ENCODE data around the gene FAM210B. TPM values are rescaled to one million over a fixed set of nuclear protein-coding genes. Genes with fewer than 3 reads are reported as not detected.

The FAM210B gene
- total and polyA plus RNA-seq, 10 of the 15 experiments (the other 5 are each of a cell fraction or from before 2014, with no cell fraction given): 0.13 to 1.4 (median 0.68) TPM

DNA sequence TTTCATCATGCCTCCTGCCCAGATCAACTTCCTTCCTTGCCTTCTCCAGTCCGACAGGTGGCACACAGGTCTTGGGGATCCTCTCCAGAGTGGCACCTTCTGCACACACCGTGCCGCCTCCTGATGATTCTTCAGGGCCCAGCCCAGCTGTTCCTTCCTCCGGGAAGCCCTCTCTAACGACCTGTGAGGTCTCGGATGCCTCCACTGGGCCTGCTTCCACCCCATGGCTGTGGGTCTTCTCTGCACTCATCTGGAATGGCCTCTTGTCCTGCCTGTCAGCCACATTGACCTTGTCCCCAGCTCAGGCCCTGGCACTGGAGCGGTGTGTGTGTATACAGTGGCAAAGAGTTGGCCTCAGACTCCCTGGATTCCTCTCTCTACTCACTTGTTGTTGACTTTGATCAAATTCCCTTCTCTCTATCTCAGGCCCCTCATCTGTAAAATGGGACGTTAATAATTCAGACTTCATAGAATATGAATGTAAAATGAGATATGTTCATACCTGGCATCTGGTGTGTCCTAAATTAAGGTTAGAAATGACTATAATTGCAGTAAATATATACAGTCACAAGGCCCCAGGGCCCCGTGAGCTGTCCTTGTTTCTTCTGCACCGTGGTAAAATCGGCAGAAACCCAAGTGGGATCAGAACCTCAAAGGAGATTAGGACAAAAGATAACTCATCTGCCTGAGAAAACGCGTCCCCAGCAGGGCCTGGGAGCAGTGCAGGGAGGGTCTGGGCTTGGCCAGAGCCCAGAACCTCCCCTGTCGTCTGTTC is 1.5 kb downstream of the FAM210B start:
- Histone ChIP-seq H2AFZ (ENCODE audit: control insufficient read depth, low read depth, low read length) (no peak overlapping the region), H4K20me1 (ENCODE audit: control insufficient read depth, insufficient read depth) (no peaks in the 10 kb centered on the region), H3K27ac (ENCODE audit: control insufficient read depth, insufficient read depth) (no peak overlapping the region), H3K4me3 (no peak overlapping the region), H3K4me2 (ENCODE audit: control insufficient read depth, insufficient read depth) (no peak overlapping the region), H3K9me3 (replicated peaks; ENCODE audit: control insufficient read depth, insufficient read depth, low read length) (no peaks in the 10 kb centered on the region), H3K9ac (ENCODE audit: control insufficient read depth, insufficient read depth, low read length) (no peak overlapping the region), H3K36me3 (ENCODE audit: control insufficient read depth in 2 of 2, insufficient read depth in 2 of 2, low read length in 1 of 2) (no peaks in the 10 kb centered on the region), H3K27me3 (replicated peaks in 1 of 2; ENCODE audit: control insufficient read depth in 2 of 2, insufficient read depth in 2 of 2, low read length in 1 of 2) (no peaks in the 10 kb centered on the region), H3K79me2 (ENCODE audit: control insufficient read depth, insufficient read depth, low read length) (no peaks in the 10 kb centered on the region), H3K4me1 (ENCODE audit: control insufficient read depth, insufficient read depth, low read length) (no peaks in the 10 kb centered on the region)
- ChIA-PET RAD21 (ENCODE audit: unreplicated experiment) (interaction anchor here (0.8 kb wide), 1 partner anchor 8 kb away, joined by 3 read pairs; no protein-coding TSS in a partner anchor), POLR2A (no interaction called here), CTCF (no interaction called here), SMC1A (ENCODE audit: uncharacterized antibody, unreplicated experiment) (interaction anchor here (1.5 kb wide), 1 partner anchor 13 kb away, joined by 3 read pairs; no protein-coding TSS in a partner anchor)
- no TSS peak for BruUV-seq (replicated peaks)
- FAIRE-seq: no peak
- no peak for ATAC-seq
- intact Hi-C loops (cut with micrococcal nuclease; ENCODE audit: unreplicated experiment): no loop called here
- WGBS (ENCODE audit: insufficient coverage, insufficient replicate concordance, low lambda C conversion rate, missing lambda C conversion rate): 76% methylated on average over 14 of the region's 14 CpGs
- TF ChIP-seq SUZ12 (IDR thresholded peaks at IDR 0.05; ENCODE audit: unreplicated experiment): no peak
- in situ Hi-C loops (cut with MboI): no loop called here
- no peak for DNase-seq (ENCODE audit: low read depth, low spot score)

GRCh38 chr20:56360908-56361205 is 2.1 kb downstream of the FAM210B start:
- Histone ChIP-seq H4K20me1 (ENCODE audit: control insufficient read depth, insufficient read depth) (no peaks in the 10 kb centered on the region), H3K9ac (ENCODE audit: control insufficient read depth, insufficient read depth, low read length) (no peak overlapping the region), H3K4me3 (no peak overlapping the region), H3K4me1 (ENCODE audit: control insufficient read depth, insufficient read depth, low read length) (no peaks in the 10 kb centered on the region), H3K4me2 (ENCODE audit: control insufficient read depth, insufficient read depth) (no peak overlapping the region), H2AFZ (ENCODE audit: control insufficient read depth, low read depth, low read length) (no peak overlapping the region), H3K79me2 (ENCODE audit: control insufficient read depth, insufficient read depth, low read length) (no peaks in the 10 kb centered on the region), H3K27me3 (replicated peaks in 1 of 2; ENCODE audit: control insufficient read depth in 2 of 2, insufficient read depth in 2 of 2, low read length in 1 of 2) (no peaks in the 10 kb centered on the region), H3K9me3 (replicated peaks; ENCODE audit: control insufficient read depth, insufficient read depth, low read length) (no peaks in the 10 kb centered on the region), H3K36me3 (ENCODE audit: control insufficient read depth in 2 of 2, insufficient read depth in 2 of 2, low read length in 1 of 2) (no peaks in the 10 kb centered on the region), H3K27ac (ENCODE audit: control insufficient read depth, insufficient read depth) (no peak overlapping the region)
- TF ChIP-seq RFX5 (IDR thresholded peaks at IDR 0.05; ENCODE audit: low read depth, low read length): no peak
- TF ChIP-seq SMAD5 (IDR thresholded peaks at IDR 0.05; ENCODE audit: low read depth): no peak
- TF ChIP-seq SUZ12 (IDR thresholded peaks at IDR 0.05; ENCODE audit: unreplicated experiment): no peak
- TF ChIP-seq IKZF2 (IDR thresholded peaks at IDR 0.05): no peak
- TF ChIP-seq SP1 (IDR thresholded peaks at IDR 0.05; ENCODE audit: low read depth, low read length): no peak
- no peak for TF ChIP-seq FOXM1 (IDR thresholded peaks at IDR 0.05; ENCODE audit: low read depth, low read length)
- no peak for TF ChIP-seq ZNF207 (IDR thresholded peaks at IDR 0.05; ENCODE audit: borderline replicate concordance)
- TF ChIP-seq, protein P1, sequence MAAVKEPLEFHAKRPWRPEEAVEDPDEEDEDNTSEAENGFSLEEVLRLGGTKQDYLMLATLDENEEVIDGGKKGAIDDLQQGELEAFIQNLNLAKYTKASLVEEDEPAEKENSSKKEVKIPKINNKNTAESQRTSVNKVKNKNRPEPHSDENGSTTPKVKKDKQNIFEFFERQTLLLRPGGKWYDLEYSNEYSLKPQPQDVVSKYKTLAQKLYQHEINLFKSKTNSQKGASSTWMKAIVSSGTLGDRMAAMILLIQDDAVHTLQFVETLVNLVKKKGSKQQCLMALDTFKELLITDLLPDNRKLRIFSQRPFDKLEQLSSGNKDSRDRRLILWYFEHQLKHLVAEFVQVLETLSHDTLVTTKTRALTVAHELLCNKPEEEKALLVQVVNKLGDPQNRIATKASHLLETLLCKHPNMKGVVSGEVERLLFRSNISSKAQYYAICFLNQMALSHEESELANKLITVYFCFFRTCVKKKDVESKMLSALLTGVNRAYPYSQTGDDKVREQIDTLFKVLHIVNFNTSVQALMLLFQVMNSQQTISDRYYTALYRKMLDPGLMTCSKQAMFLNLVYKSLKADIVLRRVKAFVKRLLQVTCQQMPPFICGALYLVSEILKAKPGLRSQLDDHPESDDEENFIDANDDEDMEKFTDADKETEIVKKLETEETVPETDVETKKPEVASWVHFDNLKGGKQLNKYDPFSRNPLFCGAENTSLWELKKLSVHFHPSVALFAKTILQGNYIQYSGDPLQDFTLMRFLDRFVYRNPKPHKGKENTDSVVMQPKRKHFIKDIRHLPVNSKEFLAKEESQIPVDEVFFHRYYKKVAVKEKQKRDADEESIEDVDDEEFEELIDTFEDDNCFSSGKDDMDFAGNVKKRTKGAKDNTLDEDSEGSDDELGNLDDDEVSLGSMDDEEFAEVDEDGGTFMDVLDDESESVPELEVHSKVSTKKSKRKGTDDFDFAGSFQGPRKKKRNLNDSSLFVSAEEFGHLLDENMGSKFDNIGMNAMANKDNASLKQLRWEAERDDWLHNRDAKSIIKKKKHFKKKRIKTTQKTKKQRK (IDR thresholded peaks at IDR 0.05; ENCODE audit: low read depth, low read length): no peak
- TF ChIP-seq TCF12 (IDR thresholded peaks at IDR 0.05; ENCODE audit: low read depth, low read length): no peak
- TF ChIP-seq, protein P2, sequence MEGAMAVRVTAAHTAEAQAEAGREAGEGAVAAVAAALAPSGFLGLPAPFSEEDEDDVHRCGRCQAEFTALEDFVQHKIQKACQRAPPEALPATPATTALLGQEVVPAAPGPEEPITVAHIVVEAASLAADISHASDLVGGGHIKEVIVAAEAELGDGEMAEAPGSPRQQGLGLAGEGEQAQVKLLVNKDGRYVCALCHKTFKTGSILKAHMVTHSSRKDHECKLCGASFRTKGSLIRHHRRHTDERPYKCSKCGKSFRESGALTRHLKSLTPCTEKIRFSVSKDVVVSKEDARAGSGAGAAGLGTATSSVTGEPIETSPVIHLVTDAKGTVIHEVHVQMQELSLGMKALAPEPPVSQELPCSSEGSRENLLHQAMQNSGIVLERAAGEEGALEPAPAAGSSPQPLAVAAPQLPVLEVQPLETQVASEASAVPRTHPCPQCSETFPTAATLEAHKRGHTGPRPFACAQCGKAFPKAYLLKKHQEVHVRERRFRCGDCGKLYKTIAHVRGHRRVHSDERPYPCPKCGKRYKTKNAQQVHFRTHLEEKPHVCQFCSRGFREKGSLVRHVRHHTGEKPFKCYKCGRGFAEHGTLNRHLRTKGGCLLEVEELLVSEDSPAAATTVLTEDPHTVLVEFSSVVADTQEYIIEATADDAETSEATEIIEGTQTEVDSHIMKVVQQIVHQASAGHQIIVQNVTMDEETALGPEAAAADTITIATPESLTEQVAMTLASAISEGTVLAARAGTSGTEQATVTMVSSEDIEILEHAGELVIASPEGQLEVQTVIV (IDR thresholded peaks at IDR 0.05; ENCODE audit: borderline replicate concordance, partially characterized antibody): no peak
- no peak for TF ChIP-seq NR2C2 (IDR thresholded peaks at IDR 0.05; ENCODE audit: borderline replicate concordance, control insufficient read depth, insufficient read length, low read depth)
- WGBS (ENCODE audit: insufficient coverage, insufficient replicate concordance, low lambda C conversion rate, missing lambda C conversion rate): 63% methylated on average over 8 of the region's 8 CpGs
- ChIA-PET SMC1A (ENCODE audit: uncharacterized antibody, unreplicated experiment) (no interaction called here), CTCF (no interaction called here), RAD21 (ENCODE audit: unreplicated experiment) (interaction anchor here (0.8 kb wide), 1 partner anchor 8 kb away, joined by 3 read pairs; no protein-coding TSS in a partner anchor), POLR2A (no interaction called here)
- no TSS peak for BruUV-seq (replicated peaks)
- intact Hi-C loops (cut with micrococcal nuclease; ENCODE audit: unreplicated experiment) (no loop called here), in situ Hi-C loops (cut with MboI) (no loop called here)
- FAIRE-seq (no peak), ATAC-seq (no peak), DNase-seq (ENCODE audit: low read depth, low spot score) (no peak)
